WERI-Rb-1 (cell line): ENCODE measurements around the gene NKX1-1.
A peak's percentile ranks its signal among the peaks of the same experiment; 100 is the strongest.

ENCODE experiments used
- DNase-seq: peaks from one replicate; pipeline ENCODE4 v3.0.0-alpha.2; 2020
- H3K27ac ChIP-seq: fragments of 250-450 bp; sonication (Bioruptor Pico); 2 replicates; pipeline ENCODE4 v1.5.1; 2020; ENCODE audit warnings: mild to moderate bottlenecking, moderate library complexity
- H3K27me3 ChIP-seq: fragments of 250-450 bp; sonication (Bioruptor Pico); 2 replicates; pipeline ENCODE4 v1.5.1; 2021; ENCODE audit warnings: mild to moderate bottlenecking, low read depth, moderate library complexity; ENCODE audit not compliant: insufficient read depth, severe bottlenecking
- H3K36me3 ChIP-seq: fragments of 250-450 bp; sonication (Bioruptor Pico); 2 replicates; pipeline ENCODE4 v1.5.1; 2020; ENCODE audit warnings: mild to moderate bottlenecking, moderate library complexity
- H3K4me3 ChIP-seq: 2 replicates; pipeline ENCODE4 v1.5.1; 2011; ENCODE audit warnings: low read depth, mild to moderate bottlenecking, control low read depth, low read length
- H3K9me3 ChIP-seq: fragments of 250-450 bp; sonication (Bioruptor Pico); 2 replicates; pipeline ENCODE4 v1.5.1; 2021; ENCODE audit warnings: mild to moderate bottlenecking, moderate library complexity; ENCODE audit not compliant: severe bottlenecking
- TF ChIP-seq, protein P1 (sequence below): IDR thresholded peaks from 2 replicates; pipeline ENCODE4 v1.5.1; 2011; ENCODE audit warnings: low read depth, mild to moderate bottlenecking, control low read depth, inconsistent platforms, low read length

NKX1-1 gene

DNA sequence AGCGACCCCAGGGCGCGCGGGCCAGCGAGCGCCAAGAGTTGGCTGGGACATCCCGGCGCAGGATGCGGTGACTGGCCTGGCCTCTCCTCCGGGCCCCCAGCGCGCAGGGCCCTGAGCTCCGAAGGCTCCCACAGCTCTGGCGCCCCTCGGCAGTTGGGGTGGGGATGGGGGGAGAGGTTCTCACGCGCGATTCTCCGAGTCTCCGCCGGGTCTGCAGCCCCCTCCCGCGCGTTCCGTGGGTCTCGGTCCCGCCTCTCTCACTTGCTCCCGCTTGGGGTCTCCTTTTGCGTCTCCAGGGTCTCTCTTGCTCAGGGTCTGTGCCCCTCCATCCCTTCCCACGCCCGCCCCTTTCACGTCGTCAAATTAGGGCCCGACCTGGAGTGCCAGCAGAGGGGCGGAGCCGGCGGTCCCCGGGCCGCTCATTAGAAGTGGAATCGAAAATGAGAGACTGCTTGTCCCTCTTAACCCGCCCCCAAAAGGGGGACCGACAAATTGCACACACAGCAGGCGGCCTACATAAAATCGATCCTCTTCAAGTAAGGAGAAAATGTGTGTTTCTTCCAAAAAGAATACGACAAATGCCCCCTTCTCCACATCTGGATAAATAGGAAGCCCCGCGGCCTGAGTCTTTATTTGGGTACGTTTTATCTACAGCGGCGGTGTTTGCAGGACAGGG is 877 bp upstream of the NKX1-1 start:
- Histone ChIP-seq H3K27me3 (peaks cover 73% of the 10 kb centered on the region), H3K36me3 (no peaks in the 10 kb centered on the region), H3K9me3 (no peaks in the 10 kb centered on the region), H3K4me3 (peak overlapping the region; percentile 37), H3K27ac (no peak overlapping the region)
- TF ChIP-seq, protein P1, sequence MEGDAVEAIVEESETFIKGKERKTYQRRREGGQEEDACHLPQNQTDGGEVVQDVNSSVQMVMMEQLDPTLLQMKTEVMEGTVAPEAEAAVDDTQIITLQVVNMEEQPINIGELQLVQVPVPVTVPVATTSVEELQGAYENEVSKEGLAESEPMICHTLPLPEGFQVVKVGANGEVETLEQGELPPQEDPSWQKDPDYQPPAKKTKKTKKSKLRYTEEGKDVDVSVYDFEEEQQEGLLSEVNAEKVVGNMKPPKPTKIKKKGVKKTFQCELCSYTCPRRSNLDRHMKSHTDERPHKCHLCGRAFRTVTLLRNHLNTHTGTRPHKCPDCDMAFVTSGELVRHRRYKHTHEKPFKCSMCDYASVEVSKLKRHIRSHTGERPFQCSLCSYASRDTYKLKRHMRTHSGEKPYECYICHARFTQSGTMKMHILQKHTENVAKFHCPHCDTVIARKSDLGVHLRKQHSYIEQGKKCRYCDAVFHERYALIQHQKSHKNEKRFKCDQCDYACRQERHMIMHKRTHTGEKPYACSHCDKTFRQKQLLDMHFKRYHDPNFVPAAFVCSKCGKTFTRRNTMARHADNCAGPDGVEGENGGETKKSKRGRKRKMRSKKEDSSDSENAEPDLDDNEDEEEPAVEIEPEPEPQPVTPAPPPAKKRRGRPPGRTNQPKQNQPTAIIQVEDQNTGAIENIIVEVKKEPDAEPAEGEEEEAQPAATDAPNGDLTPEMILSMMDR = no peak
- peak; percentile 12 for DNase-seq

DNA sequence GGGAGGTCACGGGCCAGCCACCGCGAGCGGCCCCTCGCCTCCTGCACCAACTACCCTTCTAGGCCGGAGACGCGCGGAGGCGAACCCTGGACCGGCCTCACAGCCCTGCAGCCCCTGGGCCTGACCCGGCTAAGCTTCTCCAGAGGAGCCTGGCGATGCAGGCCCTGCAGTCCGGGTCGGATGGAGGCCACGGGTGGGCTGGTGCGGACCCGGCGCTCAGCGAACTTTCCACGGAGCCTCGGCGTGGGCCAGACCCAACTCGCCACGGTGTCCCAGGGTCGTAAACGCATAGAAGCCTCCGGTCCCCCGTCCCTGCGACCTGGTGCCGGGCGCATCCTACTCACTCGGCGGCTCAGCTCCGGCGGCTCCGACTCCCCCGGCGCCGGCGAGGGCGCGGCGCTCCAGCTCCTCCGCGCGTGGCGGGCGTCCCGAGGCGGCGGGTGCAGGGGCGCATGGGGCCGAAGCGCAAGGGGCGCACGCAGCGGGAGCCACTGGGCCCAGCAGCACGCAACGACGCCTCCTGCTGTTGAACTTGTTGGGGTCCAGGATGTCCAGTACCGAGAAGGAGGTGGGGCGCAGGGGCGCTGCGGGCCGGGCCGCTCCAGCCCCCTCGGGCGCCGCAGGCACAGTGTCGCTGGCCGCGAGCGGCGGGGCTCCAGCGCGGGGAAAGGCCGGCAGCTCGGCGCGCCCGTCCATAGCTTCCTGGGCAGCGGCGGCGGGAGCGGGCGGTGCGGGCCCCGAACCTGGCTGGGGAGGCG is 427 bp downstream of the NKX1-1 start:
- Histone ChIP-seq H3K27ac (no peak overlapping the region), H3K36me3 (no peaks in the 10 kb centered on the region), H3K9me3 (no peaks in the 10 kb centered on the region), H3K27me3 (peaks cover 86% of the 10 kb centered on the region), H3K4me3 (no peak overlapping the region)
- TF ChIP-seq, protein P1 = no peak
- DNase-seq = peak; percentile 20

DNA sequence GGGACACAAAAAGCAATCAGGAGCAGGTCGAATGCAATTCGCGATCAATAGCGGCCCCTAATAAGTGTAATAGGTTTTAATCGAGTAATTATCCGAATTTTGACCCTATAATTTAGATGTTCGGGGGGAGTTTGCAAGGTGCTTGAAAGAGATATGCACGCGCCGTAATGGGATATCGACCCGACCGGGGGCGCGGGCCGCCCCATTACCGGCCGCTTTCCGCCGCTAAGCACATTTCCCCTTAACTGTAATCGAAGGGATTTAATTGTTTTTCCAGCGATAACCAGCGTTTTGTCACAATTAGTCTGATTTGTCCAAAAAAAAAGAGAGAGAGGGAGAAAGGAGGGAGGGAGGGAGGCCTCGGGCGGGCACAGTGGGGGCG is 997 bp downstream of the NKX1-1 start:
- H3K9me3 ChIP-seq = no peaks in the 10 kb centered on the region
- TF ChIP-seq, protein P1 = no peak
- H3K27me3 ChIP-seq = peaks cover 92% of the 10 kb centered on the region
- no peak for DNase-seq
- H3K4me3 ChIP-seq = no peak overlapping the region
- no peak overlapping the region for H3K27ac ChIP-seq
- no peaks in the 10 kb centered on the region for H3K36me3 ChIP-seq

DNA sequence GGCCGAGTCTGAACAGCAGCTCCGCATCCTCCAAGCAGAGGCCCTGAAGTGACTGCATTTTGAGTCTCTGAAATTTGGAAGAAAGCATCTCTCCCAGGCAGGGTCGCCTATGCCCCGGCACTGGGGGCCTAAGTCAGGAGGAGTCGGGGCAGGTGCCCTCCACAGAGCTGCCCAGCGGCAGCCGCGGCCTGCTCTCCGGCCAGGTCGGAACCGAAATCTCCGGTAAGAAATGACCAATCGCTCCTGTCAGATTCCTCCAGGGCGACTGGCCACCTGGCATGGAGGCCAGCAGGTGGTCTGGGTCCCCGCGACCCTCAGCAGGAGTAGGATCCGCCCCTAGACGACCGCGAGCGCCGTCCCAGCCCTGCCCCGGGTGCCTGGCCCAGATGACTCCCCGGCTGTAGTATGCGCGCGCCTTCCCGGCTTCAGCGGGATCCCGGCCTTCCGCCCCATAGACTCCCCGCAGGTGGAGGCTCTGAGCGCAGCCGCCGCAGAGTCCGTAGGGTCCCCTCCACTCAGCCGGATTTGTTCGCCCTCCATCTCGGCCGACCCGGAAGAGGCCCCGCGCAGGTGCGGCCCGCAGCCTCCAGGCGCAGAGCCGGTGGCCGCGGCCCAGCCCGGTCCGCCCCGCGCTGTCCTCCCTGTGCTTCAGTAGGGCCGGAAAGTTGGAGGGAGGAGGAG is 1.5 kb downstream of the NKX1-1 start:
- Histone ChIP-seq H3K27me3 (peaks cover 94% of the 10 kb centered on the region), H3K36me3 (no peaks in the 10 kb centered on the region), H3K9me3 (no peaks in the 10 kb centered on the region), H3K4me3 (no peak overlapping the region), H3K27ac (no peak overlapping the region)
- DNase-seq = peak; percentile 23
- TF ChIP-seq, protein P1 = no peak

DNA sequence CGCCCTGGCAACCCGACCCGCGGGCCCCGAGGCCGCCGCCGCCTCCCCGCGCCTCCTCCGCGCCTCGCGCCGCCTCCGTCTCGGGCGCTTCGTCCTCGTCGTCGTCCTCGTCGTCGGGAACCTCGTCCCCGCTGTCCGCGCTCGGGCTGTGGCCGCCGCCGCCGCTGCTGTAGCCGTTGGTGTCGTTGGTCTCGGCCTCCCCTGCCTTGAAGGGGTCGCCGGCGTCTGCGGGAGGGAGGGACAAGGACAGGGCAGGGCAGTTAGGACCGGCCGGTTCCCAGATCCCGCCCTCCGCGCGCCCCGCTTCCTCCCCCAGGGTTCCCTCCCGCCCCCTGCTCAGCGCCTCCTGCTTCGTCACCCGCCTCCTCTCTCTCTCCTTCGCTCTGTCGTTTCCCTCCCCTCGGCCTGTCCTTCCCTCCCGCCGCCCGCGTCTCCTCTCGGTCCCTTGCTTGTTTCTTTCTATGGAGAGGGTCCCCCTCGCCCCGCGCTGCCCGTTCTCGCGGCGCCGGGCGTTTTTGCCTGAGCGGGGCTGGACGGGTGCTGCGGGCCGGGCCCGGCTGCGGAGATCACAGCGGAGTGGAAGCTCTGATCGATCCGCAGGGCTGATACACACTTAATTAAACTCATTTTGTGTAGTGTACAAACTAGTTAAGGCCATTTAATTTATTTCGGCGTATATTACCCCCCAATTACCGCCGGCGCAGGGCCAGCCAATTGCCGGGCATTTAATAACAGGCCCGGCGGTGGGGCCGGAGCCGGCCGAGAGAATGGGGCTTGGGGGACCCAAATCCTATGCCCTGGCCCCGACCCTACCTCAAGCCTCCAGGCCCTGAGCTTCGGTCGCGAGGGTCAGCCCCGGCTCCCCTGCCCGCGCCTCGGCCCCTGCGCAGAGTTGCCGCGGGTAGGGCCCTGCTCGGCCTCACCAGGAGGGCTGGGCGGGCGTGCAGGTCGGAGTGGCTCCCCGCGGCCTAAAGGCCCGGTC is 2.4 kb downstream of the NKX1-1 start:
- Histone ChIP-seq H3K27ac (no peak overlapping the region), H3K9me3 (peaks cover 5% of the 10 kb centered on the region), H3K36me3 (no peaks in the 10 kb centered on the region), H3K27me3 (peaks cover 95% of the 10 kb centered on the region), H3K4me3 (no peak overlapping the region)
- TF ChIP-seq, protein P1 = no peak
- DNase-seq = peak; percentile 27
